Choroid plexus epithelial cell (primary cell): ENCODE data around the gene MIPEP.

ENCODE experiments used
- DNase-seq: peaks from one replicate; pipeline ENCODE4 v3.0.0-alpha.2; 2010; ENCODE audit warnings: low read depth
- H3K4me3 ChIP-seq: 2 replicates; pipeline ENCODE4 v1.5.1; 2011; ENCODE audit warnings: low read depth, mild to moderate bottlenecking, control low read depth, low read length, moderate library complexity
- CTCF ChIP-seq: conservative IDR thresholded peaks from 2 replicates; pipeline ENCODE4 v1.5.1; 2011; ENCODE audit warnings: low read depth, mild to moderate bottlenecking, control low read depth, inconsistent platforms, low read length, moderate library complexity

The MIPEP gene

GRCh38 chr13:23888658-23889614 is at the start of gene MIPEP:
TSS of gene MIPEP (minus strand) at chr13:23889400. CDS start at chr13:23889320, 80 bp downstream.
- peak; percentile 79 for TF ChIP-seq CTCF
- H3K4me3 ChIP-seq = peak within 1 kb of the TSS; percentile 94
- DNase-seq = peak; percentile 98

- TF ChIP-seq CTCF = no peak
- H3K4me3 ChIP-seq = no peak overlapping the region
- peak; percentile 84 for DNase-seq
These were observed 45.3 kb upstream of the MIPEP start for GRCh38 chr13:23934520-23934919.

- peak; percentile 84 for DNase-seq
These were observed 39.8 kb upstream of the MIPEP start for GRCh38 chr13:23928985-23929384.

DNA sequence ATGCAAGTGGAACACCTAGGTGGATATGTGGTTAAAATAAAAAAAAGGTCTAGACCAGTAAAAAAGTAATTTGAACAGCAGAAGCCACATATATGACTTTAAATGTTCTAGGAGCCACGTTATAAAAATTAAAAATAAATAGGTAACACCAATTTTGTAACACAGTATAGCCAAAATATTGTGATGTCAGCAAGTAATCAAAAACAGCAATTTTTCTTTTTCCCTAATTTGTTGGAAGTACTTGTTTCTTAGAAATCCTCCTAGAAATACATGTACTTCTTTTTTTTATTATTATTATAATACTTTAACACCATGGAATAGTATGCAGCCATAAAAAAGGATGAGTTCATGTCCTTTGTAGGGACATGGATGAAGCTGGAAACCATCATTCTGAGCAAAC is 33.8 kb upstream of the MIPEP start:
- no peak overlapping the region for H3K4me3 ChIP-seq
- no peak for TF ChIP-seq CTCF

More at GRCh38 chr13:23928985-23929384, 39.8 kb upstream of the MIPEP start:
- no peak for TF ChIP-seq CTCF
- no peak overlapping the region for H3K4me3 ChIP-seq

GRCh38 chr13:23922005-23922932 is 33.1 kb upstream of the MIPEP start:
- no peak for DNase-seq
- no peak overlapping the region for H3K4me3 ChIP-seq
- TF ChIP-seq CTCF = no peak

More for the DNA sequence above, 33.8 kb upstream of the MIPEP start:
- DNase-seq = no peak

DNA sequence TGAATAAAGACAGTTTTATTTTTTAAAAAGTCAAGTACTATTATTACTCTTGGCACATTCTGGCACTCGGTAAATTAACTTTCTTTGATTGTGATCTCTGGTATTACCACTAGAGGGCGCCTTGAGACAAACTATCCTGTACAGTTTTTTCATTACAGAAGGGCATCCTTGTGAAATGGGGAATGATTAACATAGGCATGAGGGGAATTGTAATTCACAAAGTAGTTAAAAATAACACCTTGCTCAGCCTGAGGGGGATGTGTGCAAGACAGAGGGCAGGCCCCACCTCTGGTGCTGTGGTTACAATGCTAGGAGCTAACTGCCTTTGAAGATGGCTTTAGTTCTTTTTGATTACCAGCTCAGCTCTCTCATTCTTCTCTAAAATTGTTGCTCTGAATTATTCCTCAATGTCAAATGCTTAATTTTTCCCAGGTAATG is 32.3 kb upstream of the MIPEP start:
- no peak overlapping the region for H3K4me3 ChIP-seq
- peak; percentile 76 for DNase-seq
- peak; percentile 68 for TF ChIP-seq CTCF
